Neural progenitor cell (in vitro differentiated cells): Measurements from ENCODE around the gene P2RY11. TPM values are rescaled to one million over a fixed set of nuclear protein-coding genes. Genes with fewer than 3 reads are reported as not detected.

Source experiments
- DNase-seq: peaks from one replicate; pipeline ENCODE4 v3.0.0-alpha.2; 2016; ENCODE audit warnings: low spot score
- H2AFZ ChIP-seq: fragments of 200-600 bp; sonication (generic); replicated peaks from 2 replicates; pipeline ENCODE4 v1.6.1; 2016; ENCODE audit warnings: antibody characterized with exemption
- H3F3A ChIP-seq: fragments of 200-600 bp; sonication (generic); 2 replicates; pipeline ENCODE4 v1.6.1; 2016; ENCODE audit warnings: antibody characterized with exemption, low read depth
- H3K27ac ChIP-seq: fragments of 200-600 bp; sonication (generic); 2 replicates; pipeline ENCODE4 v1.5.1; 2016; ENCODE audit warnings: mild to moderate bottlenecking
- H3K27me3 ChIP-seq: fragments of 200-600 bp; sonication (generic); 2 replicates; pipeline ENCODE4 v1.6.1; 2016; ENCODE audit warnings: mild to moderate bottlenecking, moderate library complexity
- H3K36me3 ChIP-seq: fragments of 200-600 bp; sonication (generic); 2 replicates; pipeline ENCODE4 v1.5.1; 2016
- H3K4me1 ChIP-seq: fragments of 200-600 bp; sonication (generic); 2 replicates; pipeline ENCODE4 v1.6.1; 2016; ENCODE audit warnings: mixed run types
- H3K4me2 ChIP-seq: fragments of 200-600 bp; sonication (generic); 2 replicates; pipeline ENCODE4 v1.6.1; 2016
- H3K4me3 ChIP-seq: fragments of 200-600 bp; sonication (generic); 2 replicates; pipeline ENCODE4 v1.5.1; 2016
- H3K79me2 ChIP-seq: fragments of 200-600 bp; sonication (generic); 2 replicates; pipeline ENCODE4 v1.6.1; 2016; ENCODE audit warnings: low read depth
- H3K9ac ChIP-seq: fragments of 200-600 bp; sonication (generic); 2 replicates; pipeline ENCODE4 v1.6.1; 2016
- H3K9me3 ChIP-seq: fragments of 200-600 bp; sonication (generic); 2 replicates; pipeline ENCODE4 v1.5.1; 2016; ENCODE audit warnings: low read depth
- H4K20me1 ChIP-seq: fragments of 200-600 bp; sonication (generic); 2 replicates; pipeline ENCODE4 v1.6.1; 2016; ENCODE audit warnings: low read depth
- H3K27ac Mint-ChIP-seq: 3 replicates; pipeline ENCODE4 v1.8.0; 2021; ENCODE audit warnings: mixed read lengths
- H3K27me3 Mint-ChIP-seq: 2 replicates; pipeline ENCODE4 v1.8.0; 2022; ENCODE audit warnings: low read depth, mild to moderate bottlenecking, inconsistent platforms, moderate library complexity, mixed read lengths; ENCODE audit not compliant: insufficient read depth
- H3K36me3 Mint-ChIP-seq: 3 replicates; pipeline ENCODE4 v1.8.0; 2021; ENCODE audit warnings: mixed read lengths
- H3K4me1 Mint-ChIP-seq: 3 replicates; pipeline ENCODE4 v1.8.0; 2021; ENCODE audit warnings: mixed read lengths
- H3K4me3 Mint-ChIP-seq: 3 replicates; pipeline ENCODE4 v1.8.0; 2021; ENCODE audit warnings: mild to moderate bottlenecking, moderate library complexity, mixed read lengths
- H3K9me3 Mint-ChIP-seq: 3 replicates; pipeline ENCODE4 v1.8.0; 2020; ENCODE audit warnings: mixed read lengths
- CTCF ChIP-seq: fragments of 200-600 bp; sonication (generic); IDR thresholded peaks from 2 replicates; pipeline ENCODE4 v1.5.1; 2017; ENCODE audit warnings: antibody characterized with exemption, mild to moderate bottlenecking
- EZH2 ChIP-seq: fragments of 200-600 bp; sonication (generic); IDR thresholded peaks from 2 replicates; pipeline ENCODE4 v1.6.1; 2017; ENCODE audit warnings: antibody characterized with exemption, mild to moderate bottlenecking, moderate library complexity
- EZH2phosphoT487 ChIP-seq: fragments of 200-600 bp; sonication (generic); IDR thresholded peaks from 2 replicates; pipeline ENCODE4 v1.6.1; 2017; ENCODE audit warnings: antibody characterized with exemption
- total RNA-seq: library from RNA; depleted of rRNA; stranded (reverse); fragments of >200 nt; gene quantifications from 2 replicates; pipeline ENCODE4 v1.2.3, GENCODE V29; 2015; ENCODE audit warnings: low replicate concordance

The P2RY11 gene
- total RNA-seq, 1 donor from 2014 or later, result not detected

- Histone ChIP-seq H3K27me3 (peaks cover 63% of the 10 kb centered on the region), H3F3A (no peaks in the 10 kb centered on the region), H3K9me3 (no peaks in the 10 kb centered on the region), H3K36me3 (no peaks in the 10 kb centered on the region), H3K4me3 (no peak overlapping the region), H3K4me1 (peaks cover 6% of the 10 kb centered on the region), H3K27ac (no peak overlapping the region), H3K9ac (no peak overlapping the region), H4K20me1 (no peaks in the 10 kb centered on the region), H3K79me2 (no peaks in the 10 kb centered on the region), H2AFZ (no peak overlapping the region), H3K4me2 (no peak overlapping the region)
- Mint-ChIP-seq H3K36me3 (no peaks in the 10 kb centered on the region), H3K4me3 (peak overlapping the region; percentile 31), H3K9me3 (peaks cover 2% of the 10 kb centered on the region), H3K27me3 (peaks cover 31% of the 10 kb centered on the region), H3K4me1 (no peaks in the 10 kb centered on the region), H3K27ac (no peak overlapping the region)
- TF ChIP-seq CTCF (no peak), EZH2 (no peak), EZH2phosphoT487 (no peak)
- DNase-seq, result no peak
Measured at GRCh38 chr19:10083911-10084310, 27.6 kb upstream of the P2RY11 start.

GRCh38 chr19:10084803-10085202, 26.7 kb upstream of the P2RY11 start:
- H3K4me1 Mint-ChIP-seq, result no peaks in the 10 kb centered on the region
- H3K9ac ChIP-seq, result no peak overlapping the region
- H3K4me1 ChIP-seq, result peaks cover 6% of the 10 kb centered on the region
- H3K27me3 ChIP-seq, result peaks cover 57% of the 10 kb centered on the region
- H3K27me3 Mint-ChIP-seq, result peaks cover 31% of the 10 kb centered on the region
- H3K4me3 ChIP-seq, result no peak overlapping the region
- H2AFZ ChIP-seq, result no peak overlapping the region
- H3K36me3 Mint-ChIP-seq, result no peaks in the 10 kb centered on the region
- no peaks in the 10 kb centered on the region for H3K79me2 ChIP-seq
- no peaks in the 10 kb centered on the region for H3F3A ChIP-seq
- H3K4me3 Mint-ChIP-seq, result peak overlapping the region; percentile 86
- H3K4me2 ChIP-seq, result no peak overlapping the region
- TF ChIP-seq EZH2, result no peak
- TF ChIP-seq CTCF, result no peak
- no peak for TF ChIP-seq EZH2phosphoT487
- no peak for DNase-seq
- H3K27ac Mint-ChIP-seq, result no peak overlapping the region
- H3K9me3 ChIP-seq, result no peaks in the 10 kb centered on the region
- no peaks in the 10 kb centered on the region for H4K20me1 ChIP-seq
- H3K36me3 ChIP-seq, result no peaks in the 10 kb centered on the region
- H3K27ac ChIP-seq, result no peak overlapping the region
- peaks cover 2% of the 10 kb centered on the region for H3K9me3 Mint-ChIP-seq

- peaks cover 6% of the 10 kb centered on the region for H3K4me1 ChIP-seq
- DNase-seq, result peak; percentile 77
- peak within 1 kb of the TSS; percentile 72 for H3K4me3 ChIP-seq
- no peaks in the 10 kb centered on the region for H3K9me3 ChIP-seq
- no peaks in the 10 kb centered on the region for H4K20me1 ChIP-seq
- Mint-ChIP-seq H3K27me3 (peaks cover 31% of the 10 kb centered on the region), H3K4me1 (no peaks in the 10 kb centered on the region), H3K9me3 (peaks cover 4% of the 10 kb centered on the region), H3K36me3 (no peaks in the 10 kb centered on the region), H3K27ac (no peak within 1 kb of the TSS), H3K4me3 (peak within 1 kb of the TSS; percentile 86)
- peak; percentile 67 for TF ChIP-seq EZH2
- no peak for TF ChIP-seq EZH2phosphoT487
- TF ChIP-seq CTCF, result no peak
- H3K4me2 ChIP-seq, result peak within 1 kb of the TSS; percentile 93
- peak within 1 kb of the TSS; percentile 95 for H2AFZ ChIP-seq
- no peaks in the 10 kb centered on the region for H3F3A ChIP-seq
- no peaks in the 10 kb centered on the region for H3K36me3 ChIP-seq
- H3K27me3 ChIP-seq, result peaks cover 57% of the 10 kb centered on the region
- H3K79me2 ChIP-seq, result no peaks in the 10 kb centered on the region
- H3K9ac ChIP-seq, result no peak within 1 kb of the TSS
- no peak within 1 kb of the TSS for H3K27ac ChIP-seq
Measured at GRCh38 chr19:10085641-10086590, 25.6 kb upstream of the P2RY11 start, which contains the start of gene SHFL. TSS of gene SHFL (plus strand) at chr19:10086317. CDS start at chr19:10086428, 111 bp downstream.
